Stimulated activated CD4-positive, alpha-beta T cell treated with anti-CD3 and anti-CD28 coated beads, Interleukin-1b, Interleukin-23, amount 100 ng/mL, for 4 hours (primary cell): Measurements from ENCODE around the gene ABO.
"Not testable (repeated sequence)": the region's sequence is repeated elsewhere in the genome, so short reads cannot be mapped to it uniquely, and the experiment has no call there.

Experiments
- DNase-seq, 2 donors: peaks; one replicate each; pipeline ENCODE4 v3.0.0-alpha.2; 2020; ENCODE audit warnings: low read depth in 2 of 2

ABO gene

DNA sequence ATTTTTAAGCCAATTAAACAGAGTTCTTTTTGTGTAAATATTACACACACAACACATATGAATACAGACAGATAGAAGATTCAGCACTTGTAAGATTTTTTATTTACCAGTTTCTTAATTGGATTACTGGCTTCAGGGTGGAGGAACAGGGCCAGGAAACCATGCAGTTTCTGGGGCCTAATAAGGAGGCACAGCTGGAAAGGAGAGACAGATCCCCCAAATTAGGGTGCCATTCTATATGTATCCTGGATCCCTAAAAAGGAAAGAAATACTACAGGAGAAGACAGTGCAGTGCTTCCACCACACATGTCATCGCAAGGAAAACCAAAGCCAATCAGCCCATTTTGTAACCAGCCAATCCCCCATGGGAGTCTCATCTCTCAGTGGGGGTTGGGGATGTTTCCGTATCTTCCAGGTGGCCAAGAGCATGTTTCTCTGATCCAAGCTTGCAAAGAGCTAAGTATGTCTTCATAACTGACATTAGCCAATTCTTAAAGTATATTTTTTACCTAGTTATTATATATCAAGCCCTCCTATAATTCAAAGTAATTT lies 15.8 kb upstream of the ABO start:
- no peak for DNase-seq

DNA sequence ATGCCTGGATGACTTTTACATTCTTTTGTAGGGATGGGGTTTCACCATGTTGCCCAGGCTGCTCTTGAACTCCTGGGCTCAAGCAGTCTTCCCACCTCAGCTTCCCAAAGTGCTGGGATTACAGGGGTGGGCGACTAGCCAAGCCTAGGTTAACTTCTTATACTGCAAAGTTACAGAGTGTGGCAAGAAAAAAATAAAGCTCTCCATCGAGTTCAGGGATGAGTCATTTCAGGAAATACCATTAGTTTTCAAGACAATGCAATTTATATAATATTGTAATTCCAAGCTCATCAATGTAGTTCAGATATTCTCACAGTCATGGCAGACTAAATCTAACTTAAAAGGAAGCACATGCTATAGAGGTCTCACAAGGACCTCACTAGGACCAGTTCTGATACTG lies 11.5 kb upstream of the ABO start:
- DNase-seq = no peak

GRCh38 chr9:133285252-133285775 lies 10.3 kb upstream of the ABO start:
- DNase-seq = no peak

DNA sequence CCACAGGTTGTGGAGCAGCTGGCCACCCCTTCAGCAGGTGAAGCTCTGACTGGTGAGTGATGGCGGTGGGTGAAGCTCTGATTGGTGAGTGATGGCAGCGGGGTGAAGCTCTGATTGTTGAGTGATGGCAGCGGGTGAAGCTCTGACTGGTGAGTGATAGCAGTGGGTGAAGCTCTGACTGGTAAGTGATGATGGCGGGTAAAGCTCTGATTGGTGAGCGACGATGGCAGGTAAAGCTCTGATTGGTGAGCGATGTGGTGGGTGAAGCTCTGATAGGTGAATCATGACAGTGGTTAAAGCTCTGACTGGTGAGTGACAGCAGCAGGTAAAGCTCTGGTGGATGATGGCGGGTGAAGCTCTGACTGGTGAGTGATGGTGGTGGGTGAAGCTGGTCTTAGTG lies 9.4 kb upstream of the ABO start:
- DNase-seq = no peak

DNA sequence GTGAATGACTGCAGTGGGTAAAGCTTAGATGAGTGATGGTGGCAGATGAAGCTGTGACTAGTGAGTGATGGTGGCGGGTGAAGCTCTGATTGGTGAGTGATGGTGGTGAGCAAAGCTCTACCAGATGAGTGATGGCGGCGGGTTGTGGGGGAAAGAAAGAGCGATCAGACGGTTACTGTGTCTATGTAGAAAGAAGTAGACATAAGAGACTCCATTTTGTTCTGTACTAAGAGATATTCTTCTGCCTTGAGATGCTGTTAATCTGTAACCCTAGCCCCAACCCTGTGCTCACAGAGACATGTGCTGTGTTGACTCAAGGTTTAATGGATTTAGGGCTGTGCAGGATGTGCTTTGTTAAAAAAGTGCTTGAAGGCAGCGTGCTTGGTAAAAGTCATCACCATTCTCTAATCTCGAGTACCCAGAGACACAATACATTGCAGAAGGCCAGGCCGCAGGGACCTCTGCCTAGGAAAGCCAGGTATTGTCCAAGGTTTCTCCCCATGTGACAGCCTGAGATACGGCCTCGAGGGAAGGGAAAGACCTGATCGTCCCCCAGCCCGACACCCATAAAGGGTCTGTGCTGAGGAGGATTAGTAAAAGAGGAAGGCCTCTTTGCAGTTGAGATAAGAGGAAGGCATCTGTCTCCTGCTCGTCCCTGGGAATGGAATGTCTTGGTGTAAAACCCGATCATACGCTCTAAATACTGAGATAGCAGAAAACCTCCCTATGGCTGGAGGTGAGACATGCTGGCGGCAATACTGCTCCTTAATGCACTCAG lies 8.4 kb upstream of the ABO start:
- DNase-seq = not testable (repeated sequence)

GRCh38 chr9:133282464-133283238 lies 7.7 kb upstream of the ABO start:
- no peak for DNase-seq

DNA sequence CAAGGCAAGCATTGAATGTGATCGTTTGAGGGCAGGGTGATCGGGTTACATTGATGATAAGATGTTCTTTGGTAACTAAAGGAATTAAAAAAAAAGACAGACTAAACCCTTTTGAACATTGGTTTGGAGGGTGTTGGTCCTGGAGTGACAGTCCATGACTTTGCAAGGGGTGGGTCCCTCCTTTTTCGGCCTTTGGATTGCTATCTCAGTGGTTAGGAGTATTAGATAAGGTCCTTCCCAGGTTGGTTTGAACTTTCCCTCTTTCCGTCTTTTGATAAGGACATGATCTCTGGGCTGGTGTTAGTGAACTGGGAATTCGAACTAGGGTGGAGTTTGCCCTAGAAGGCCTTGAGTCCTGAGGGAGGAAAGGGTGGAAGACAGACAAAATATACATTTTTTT lies 5.4 kb upstream of the ABO start:
- DNase-seq = no peak

DNA sequence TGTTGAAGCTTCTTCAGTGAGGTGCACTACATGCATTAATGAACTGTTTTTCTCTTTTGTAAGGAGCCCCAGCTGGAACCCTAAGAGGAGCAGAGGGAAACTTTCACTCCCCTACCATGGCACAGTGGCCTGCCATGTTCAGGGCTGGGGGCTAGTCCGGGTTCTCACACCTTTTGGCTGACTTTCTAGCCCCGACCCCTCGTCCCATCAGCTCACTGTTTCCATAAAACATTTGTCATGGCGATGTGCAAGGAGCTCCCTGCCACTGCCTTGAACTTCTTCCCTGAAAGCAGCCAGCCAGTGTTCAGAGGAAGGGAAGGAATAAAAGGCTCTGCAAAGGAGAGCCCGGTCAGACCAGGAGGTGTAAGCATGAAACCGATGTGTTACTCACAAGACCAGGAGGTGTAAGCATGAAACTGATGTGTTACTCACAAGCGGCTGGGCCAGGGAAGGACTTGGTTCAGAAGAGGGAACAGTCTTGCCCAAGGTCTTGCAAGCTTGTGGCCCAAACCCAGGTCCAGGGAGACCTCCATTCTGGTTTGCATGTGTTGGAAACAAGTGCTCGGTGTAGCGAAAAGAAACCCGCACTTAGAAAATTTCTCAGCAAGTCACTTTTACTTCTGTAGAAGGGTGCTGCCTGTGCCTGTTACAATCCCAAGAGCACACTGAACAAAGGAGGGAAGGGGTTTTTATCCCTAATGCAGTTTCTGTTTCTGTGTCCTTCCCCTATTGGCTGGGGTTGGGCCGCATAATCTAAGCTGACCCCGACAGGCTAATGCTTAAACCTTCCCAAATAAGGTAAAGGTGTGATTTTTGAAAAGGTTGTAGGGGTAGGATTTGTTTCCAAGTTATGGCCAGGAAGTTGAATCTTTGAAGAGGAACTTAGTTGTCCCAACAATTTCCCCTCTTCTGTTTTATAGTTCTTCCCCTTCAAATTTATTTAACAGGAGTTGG lies 3.4 kb upstream of the ABO start:
- DNase-seq = no peak

GRCh38 chr9:133277467-133277866 lies 2.5 kb upstream of the ABO start:
- no peak for DNase-seq

- no peak for DNase-seq
These were observed 1.9 kb upstream of the ABO start for GRCh38 chr9:133276923-133277322.

DNA sequence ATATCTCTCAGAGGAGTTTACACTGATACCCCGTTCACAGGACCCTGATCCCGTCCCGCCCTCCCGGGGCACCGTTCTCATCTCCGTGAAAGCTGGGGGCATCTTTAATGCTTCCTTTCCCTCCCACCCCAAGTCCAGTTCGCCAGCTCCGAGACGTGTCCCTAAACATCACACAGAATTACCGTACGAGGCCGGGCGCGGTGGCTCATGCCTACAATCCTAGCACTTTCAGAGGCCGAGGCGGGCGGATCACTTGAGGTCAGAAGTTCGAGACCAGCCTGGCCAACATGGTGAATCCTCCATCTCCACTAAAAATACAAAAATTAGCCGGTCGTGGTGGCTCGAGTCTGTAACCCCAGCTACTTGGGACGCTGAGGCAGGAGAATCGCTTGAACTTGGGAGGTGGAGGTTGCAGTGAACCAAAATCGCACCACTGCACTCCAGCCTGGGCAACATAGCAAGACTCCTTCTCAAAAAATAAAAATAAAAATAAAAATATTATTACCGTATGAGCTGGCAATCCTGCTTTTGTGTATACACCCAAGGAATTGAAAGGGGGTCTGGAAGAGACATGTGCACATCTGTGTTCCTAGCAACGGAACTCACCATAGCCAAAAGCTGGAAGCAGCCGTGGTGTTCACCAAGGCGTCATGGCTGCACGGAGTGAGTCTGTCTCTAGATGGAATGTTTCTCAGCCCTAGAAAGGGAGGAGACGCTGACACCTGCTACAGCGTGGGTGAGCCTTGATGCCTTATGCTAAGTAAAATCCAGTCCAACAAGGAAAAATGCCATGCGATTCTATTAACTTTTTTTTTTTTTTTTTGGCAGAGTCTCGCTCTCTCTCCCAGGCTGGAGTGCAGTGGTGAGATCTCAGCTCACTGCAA lies 1.2 kb upstream of the ABO start:
- no peak for DNase-seq

DNA sequence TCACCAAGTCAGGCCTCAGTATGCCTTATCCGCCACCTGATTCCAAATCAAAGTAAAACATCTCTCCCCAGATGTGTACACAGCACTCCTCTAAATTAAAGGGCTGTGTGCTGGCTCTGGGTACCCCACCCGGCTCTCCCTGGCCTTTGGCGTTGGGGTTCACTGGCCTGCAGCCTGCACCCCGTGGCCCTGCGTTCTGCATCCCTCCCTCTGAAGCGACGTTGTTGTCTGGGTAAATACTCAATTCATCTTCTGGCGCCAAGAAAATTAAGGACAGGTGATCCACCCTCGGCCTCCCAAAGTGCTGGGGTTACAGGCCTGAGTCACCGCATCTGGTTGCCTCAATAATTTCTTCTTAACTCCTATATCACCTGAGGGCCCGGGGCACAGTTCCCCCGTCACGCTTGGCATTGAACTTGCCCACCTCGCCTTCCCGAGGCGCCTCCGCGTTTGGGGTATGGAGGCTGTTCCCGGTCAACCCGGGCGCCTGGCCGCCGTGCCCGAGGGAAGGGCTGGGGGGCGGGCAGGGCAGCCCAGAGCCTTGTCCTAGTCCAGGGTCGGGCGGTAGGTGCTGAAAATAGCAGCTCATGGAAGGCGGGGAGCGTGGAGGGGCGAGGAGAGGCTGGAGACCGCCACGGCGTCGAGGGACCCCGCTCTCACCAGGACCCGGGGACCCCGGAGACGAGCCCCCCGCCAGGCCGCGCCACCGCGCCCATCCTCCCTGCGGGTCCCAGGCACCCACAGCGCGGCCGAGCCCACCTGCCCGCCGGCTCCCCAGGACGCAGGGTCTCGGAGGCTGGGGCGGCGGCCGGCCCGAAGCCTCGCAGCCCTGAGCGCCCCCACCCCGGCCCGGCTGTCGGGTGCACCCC lies 531 bp downstream of the ABO start:
- DNase-seq = no peak

GRCh38 chr9:133273819-133274218 lies 1.2 kb downstream of the ABO start:
- DNase-seq = no peak

DNA sequence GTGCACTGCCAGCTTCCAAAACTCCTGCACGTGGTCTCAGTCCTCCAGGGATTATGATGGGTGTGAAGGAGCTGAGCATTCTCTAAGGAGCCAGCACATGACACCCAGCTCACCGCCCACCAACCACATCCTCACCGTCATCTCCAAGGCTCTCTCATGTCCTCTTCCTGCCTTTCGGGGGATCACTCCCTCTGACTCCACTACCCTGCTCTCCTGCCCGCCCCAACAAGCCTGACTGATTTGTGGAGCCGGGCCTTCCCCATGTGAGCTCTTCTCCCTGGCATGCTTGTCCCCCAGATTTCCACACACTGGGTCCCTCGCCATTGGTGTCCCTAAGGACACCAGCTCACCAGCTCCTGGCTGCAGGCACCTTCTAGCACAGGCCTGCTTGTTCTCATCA lies 1.9 kb downstream of the ABO start:
- DNase-seq = no peak

DNA sequence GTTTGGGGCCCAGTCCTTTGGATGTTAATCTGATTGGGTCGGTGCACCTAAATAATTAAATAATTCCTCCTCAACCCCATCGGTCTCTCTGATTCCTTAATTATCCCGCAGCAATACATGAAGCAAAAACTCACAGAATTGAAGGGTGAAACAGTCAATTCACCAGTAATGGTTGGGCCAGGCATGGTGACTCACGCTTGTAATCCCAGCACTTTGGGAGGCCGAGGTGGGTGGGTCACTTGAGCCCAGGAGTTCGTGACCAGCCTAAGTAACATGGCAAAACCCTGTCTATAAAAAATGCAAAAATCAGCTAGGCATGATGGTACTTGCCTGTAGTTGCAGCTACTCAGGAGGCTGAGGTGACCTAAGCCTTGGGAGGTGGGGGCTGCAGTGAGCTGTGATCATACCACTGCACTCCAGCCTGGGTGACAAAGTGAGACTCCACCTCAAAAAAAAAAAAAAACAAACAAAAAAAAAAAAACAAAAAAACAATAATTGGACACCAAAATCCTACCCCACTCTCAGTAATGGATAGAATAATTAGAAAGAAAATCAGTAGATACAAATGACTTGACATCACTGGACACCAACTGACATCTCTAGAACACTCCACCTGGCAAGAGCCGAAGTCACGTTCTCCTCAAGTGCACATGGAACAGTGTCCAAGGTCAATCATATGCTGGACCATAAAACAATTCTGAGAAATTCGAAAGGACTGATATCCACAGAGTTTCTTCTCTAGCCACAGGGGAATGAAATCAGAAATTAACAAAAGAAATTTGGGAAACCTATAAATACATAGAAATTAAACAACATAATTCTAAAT lies 5.3 kb downstream of the ABO start:
- DNase-seq = no peak

DNA sequence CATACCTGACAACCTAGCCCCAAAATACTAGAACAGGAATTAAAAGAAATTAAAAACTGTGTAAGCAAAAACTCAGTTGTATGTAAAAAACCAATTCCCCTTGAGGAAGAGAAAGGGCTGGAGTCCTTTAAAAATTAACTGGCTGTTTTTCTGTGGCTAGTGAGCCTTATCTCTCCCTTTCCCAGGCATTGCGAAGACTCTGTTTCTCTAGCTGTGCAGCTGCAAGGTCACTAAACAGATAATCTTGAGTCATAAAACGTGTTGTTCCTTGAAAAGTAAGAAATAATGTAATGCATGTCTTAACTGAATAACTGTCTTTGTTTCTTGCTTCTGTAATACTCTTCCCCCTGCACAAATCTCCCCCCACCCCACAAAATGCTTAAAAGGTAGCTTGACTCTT lies 5.9 kb downstream of the ABO start:
- DNase-seq = not testable (repeated sequence)

- no peak for DNase-seq
These were observed 6.5 kb downstream of the ABO start for GRCh38 chr9:133268335-133269056.

- DNase-seq = no peak
These were observed 10.7 kb downstream of the ABO start for GRCh38 chr9:133264235-133264764.
